Activated CD8-positive, alpha-beta memory T cell treated with anti-CD3 and anti-CD28 coated beads, Interleukin-2, amount 50 U/mL, for 48 hours (primary cell): ENCODE data around the gene ASB12.

Source experiments
- DNase-seq: peaks from one replicate; pipeline ENCODE4 v3.0.0-alpha.2; 2020

ASB12 gene

GRCh38 chrX:64186974-64187761 is 43.2 kb downstream of the ASB12 start:
- DNase-seq: no peak

DNA sequence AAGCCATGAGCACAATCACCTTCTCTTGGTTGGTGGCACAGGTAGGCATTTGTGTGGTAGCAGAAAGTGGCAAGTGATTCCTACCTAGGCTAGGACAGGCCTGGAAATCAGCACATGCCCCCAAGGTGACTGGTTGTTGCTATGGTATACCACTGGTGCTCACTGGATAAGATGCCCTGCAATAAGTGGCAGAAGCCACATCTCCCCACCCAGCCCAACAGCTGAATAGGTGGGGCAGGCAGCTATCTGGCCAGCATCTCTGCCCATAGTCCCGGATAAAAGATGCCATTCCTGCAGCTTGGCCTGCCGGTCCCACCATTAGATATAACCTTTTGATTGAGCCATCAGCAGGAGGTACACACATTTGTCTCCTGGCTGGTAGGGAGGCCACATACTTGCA is 46.0 kb downstream of the ASB12 start:
- DNase-seq: no peak

DNA sequence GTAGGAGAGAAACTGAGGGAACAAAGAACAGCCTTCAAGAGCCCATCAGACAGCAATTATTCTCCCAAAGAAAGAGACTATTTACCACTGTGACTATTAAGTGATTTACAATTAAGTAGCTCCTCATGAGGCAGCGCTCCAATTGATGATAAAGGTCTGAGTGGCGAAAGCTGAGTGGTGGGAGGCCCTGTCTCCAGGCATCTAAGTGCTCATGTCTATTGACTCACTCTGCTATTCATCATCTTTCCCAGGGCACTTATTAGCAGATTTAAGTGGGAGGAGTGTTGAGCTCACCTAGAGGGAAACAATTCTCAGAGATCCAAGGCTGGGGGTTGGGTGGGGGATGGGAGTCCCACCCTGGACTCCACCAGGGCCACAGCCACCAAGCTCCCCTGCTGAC is 48.2 kb downstream of the ASB12 start:
- DNase-seq: no peak

DNA sequence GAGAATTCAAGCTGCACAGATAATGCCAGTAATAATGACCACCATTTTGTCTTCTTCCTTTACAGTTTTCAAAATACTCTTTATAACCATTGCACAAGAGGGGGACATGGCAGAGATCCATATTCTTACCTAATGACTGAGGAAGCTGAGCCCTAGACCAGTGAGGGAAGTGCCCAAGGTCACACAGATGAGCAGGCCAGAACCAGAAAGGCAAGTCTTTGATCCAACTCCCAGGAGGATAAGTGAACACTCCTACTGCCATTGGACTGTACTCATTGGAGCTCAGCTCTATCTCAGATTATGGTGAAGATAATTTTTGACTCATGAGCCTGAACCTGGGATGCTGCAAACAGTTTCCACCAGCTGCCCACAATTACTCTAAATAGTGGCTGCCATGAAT is 53.5 kb downstream of the ASB12 start:
- no peak for DNase-seq
